ENCODE measurements around the gene XG.

- TF ChIP-seq CTCF (IDR thresholded peaks at IDR 0.05; ENCODE audit: insufficient read depth, low read length): no peak
- TF ChIP-seq POLR2AphosphoS5 (IDR thresholded peaks at IDR 0.05; ENCODE audit: low read depth): no peak
These were observed 3.0 kb upstream of the XG start for GRCh38 chrX:2748815-2749188.

Data from HL-60 (cell line).